HG02588 (cell line): ENCODE results near the gene KIAA0408.
A peak's percentile ranks its signal among the peaks of the same experiment; 100 is the strongest.
"Not testable (repeated sequence)": the region's sequence is repeated elsewhere in the genome, so short reads cannot be mapped to it uniquely, and the experiment has no call there.

ENCODE experiments used
- ATAC-seq: cut with Tn5 transposase; IDR thresholded peaks from one replicate; pipeline ENCODE4 v1.9.1; 2021; ENCODE audit warnings: mild to moderate bottlenecking, moderate library complexity; ENCODE audit not compliant: unreplicated experiment

The KIAA0408 gene

DNA sequence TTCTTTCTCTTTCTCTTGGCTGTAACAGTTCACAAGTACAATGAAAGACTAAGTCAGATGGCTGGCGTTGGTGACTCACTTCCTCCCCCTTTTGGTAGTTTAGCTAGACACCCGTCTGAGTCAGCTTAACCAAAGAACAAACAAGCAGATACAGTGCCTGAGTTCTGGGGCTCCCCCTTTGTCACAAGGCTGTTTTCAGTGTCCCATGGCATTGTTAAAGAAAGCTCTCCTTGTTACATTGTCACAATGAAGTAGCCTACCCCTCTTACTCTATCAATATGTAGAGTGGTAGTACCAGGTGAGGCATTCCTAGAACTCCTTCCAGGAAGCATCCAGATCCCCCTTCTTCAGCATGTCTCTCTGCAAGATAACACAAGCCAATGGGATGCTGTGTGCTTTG is 38.6 kb downstream of the KIAA0408 start:
- ATAC-seq = peak; percentile 100

DNA sequence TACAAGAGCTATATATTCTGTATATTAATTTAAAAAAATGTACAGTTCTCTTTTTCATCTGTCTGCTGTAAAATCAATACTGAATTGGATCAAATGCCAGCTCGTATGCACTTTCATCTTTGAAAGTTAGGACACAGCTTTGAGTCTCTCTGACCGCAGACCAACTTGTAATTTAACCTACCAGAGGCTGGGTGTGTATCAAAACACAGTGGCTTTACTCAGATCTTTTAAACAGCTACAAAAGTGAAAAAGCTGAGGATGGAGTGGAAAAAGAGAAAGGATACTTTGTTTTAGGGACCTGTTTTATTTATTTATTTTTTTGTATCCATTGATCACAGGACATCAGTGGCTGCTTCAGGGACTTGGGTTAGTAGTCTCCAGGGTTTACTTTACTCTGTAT is 44.1 kb downstream of the KIAA0408 start:
- no peak for ATAC-seq

DNA sequence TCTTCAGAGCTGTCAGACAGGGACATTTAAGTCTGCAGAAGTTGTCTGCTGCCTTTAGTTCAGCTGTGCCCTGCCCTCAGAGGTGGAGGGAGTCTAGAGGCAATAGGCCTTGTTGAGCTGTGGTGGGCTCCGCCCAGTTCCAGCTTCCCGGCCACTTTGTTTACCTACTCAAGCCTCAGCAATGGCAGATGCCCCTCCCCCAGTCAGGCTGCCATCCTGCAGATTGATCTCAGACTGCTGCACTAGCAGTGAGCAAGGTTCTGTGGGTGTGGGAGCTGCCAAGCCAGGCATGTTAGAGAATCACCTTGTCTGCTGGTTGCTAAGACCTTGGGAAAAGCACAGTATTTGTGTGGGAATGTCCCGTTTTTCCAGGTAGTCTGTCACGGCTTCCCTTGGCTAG is 46.1 kb downstream of the KIAA0408 start:
- ATAC-seq = not testable (repeated sequence)

DNA sequence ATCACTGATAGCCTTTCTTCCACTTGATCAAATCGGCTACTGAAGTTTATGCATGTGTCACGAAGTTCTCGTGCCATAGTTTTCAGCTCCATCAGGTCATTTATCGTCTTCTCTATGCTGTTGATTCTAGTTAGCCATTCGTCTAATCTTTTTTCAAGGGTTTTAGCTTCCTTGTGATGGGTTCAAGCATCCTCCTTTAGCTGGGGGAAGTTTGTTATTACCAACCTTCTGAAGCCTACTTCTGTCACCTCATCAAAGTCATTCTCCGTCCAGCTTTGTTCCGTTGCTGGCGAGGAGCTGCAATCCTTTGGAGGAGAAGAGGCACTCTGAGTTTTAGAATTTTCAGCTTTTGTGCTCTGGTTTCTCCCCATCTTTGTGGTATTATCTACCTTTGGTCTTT is 47.2 kb downstream of the KIAA0408 start:
- not testable (repeated sequence) for ATAC-seq
